HG03442 (cell line): ENCODE measurements around the gene ARFGEF2.
A peak's percentile ranks its signal among the peaks of the same experiment; 100 is the strongest.

Source experiments
- ATAC-seq: cut with Tn5 transposase; IDR thresholded peaks from one replicate; pipeline ENCODE4 v1.9.1; 2021; ENCODE audit warnings: mild to moderate bottlenecking, moderate library complexity; ENCODE audit not compliant: unreplicated experiment

The ARFGEF2 gene

DNA sequence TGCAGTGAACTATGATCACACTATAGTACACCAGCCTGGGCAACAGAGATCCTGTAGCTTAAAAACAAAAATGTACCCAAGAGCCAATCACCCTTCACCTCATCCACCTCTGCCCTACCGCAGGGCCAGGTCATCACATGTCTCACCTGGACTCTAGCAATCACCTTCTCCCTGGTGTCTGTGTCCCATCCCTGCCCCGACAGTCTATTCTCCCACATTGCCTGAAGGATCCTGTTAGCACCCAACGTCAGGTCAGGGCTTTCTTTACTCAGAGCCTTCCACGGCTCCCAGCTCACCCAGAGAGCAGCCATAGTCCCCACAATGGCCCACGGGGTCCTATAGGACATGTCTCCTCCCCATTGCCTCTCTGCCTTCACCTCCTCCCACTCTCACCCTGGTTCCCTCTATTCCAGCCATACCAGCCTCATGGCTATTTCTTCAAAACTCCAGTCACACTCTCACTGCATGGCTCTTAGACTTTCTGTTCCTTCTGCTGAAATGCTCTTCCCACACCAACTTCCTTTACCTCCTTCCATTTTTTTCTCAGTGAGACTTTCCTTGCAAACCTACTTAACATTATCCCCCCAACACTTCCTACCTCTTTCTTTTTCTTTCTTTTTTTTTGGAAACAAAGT is 22.5 kb upstream of the ARFGEF2 start:
- no peak for ATAC-seq

DNA sequence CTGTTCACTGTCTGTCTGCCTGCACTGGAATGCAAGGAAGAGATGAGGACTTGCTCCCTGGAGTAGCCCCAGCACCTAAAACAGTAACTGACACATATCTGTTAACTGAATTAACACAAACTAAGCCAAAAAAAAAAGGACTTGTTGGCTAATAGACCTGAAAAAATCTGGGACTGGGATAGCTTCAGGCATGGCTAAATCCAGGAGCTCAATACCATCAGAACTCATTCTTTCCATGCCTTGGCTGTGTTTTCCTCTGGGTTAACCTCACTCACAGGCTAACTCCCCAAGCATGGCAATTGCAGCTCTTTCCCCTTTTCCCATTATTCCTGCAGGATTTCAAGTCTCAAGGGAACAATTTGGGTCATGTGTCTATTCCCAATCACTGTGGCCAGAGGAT is 21.6 kb upstream of the ARFGEF2 start:
- ATAC-seq = no peak

GRCh38 chr20:48901326-48901725 is 20.2 kb upstream of the ARFGEF2 start:
- ATAC-seq = no peak

GRCh38 chr20:48903705-48904104 is 17.8 kb upstream of the ARFGEF2 start:
- no peak for ATAC-seq

GRCh38 chr20:48904566-48905296 is 16.8 kb upstream of the ARFGEF2 start:
- no peak for ATAC-seq

DNA sequence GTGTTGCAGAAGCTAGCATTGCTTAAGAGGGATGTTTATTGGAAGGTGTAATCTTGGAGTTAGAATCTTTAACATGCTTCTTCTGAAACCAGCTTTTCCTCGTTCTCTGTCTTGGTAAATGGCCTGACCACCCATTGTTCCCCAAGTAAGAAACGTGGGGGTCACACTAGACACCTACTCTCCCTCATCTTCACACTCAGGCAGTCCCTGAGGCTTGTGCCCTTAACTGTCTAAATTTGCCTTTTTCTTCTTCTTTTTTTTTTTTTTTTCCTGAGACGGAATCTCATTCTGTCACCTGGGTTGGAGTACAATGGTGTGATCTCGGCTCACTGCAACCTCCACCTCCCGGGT is 16.2 kb upstream of the ARFGEF2 start:
- ATAC-seq = no peak

DNA sequence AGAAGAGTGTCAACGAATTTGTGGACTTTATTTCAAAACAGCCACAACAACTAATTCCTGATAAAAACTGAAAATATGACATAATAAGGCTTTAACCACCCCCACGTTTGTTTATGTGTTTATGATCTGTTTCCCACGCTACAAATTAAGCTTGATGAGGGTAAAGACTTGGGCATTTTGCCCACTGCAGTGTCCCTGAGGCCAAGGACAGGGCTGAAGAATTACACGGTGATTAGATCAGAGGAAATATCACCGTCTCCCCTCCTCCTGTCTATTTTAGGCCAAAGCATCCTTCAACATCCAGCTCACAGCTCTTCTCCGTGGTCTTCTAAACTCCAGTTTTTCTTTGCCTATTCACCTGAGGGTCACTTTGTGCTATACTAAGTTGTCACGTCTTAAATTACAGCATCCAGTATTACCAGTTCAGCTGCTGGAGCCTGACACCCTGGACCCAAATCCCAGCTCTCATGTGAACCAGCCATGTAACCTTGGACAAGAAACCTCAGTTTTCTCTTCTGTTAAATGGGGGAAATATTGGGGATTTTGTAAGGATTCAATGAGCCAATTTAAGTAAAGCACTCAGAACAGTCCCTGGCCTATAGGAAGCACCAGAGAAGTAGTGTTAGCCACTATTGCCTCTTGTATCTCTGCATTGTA is 15.2 kb upstream of the ARFGEF2 start:
- no peak for ATAC-seq

DNA sequence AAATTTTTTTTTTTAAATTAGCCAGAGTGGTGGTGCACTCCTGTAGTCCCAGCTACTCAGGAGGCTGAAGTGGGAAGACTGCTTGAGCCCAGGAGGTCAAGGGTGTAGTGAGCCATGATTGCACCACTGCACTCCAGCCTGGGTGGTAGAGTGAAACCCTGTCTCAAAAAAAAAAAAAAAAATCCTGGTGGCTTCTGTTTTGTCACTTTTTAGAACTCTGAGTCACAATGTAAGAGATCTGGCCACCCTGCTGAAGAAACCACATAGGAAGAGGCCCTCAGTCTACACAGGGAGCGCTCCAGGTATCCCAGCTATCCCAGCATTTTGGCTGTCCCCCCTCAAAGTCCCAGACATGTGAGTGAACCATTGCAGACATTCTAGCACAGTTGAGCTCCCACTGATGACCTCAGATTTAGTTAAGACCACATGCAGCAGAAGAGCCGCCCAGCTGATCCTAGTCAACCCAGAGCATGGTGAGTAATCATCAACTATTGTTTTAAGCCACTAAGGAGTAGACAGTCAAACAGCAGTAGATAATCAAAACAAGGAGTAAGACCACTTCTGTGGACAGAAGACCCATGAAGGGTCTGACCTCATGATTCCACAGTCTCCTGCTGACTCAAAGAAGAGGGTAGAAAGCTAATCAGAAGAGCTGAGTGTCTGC is 12.7 kb upstream of the ARFGEF2 start:
- no peak for ATAC-seq

DNA sequence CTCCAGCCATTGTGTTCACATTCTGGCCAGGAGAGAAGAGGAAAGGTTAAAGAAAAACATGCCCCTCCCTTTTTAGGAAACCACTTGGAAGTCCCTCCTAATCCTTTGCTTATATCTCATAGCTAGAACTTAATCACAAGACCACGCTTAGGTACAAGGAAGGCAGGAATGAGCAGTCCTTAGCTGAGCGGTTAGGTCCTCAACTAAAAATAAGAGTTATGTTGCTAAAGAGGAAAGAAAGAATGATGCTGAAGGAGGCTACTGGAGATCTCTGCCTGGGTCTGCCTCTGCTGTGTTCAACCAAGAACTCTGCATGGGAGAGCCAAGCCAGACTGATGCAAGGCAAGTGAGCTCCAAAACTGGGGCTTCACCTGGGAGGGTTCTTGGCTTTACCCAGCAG is 11.6 kb upstream of the ARFGEF2 start:
- ATAC-seq = no peak

GRCh38 chr20:48910347-48910781 is 11.1 kb upstream of the ARFGEF2 start:
- ATAC-seq = no peak

GRCh38 chr20:48912065-48912464 is 9.4 kb upstream of the ARFGEF2 start:
- ATAC-seq = peak; percentile 77

DNA sequence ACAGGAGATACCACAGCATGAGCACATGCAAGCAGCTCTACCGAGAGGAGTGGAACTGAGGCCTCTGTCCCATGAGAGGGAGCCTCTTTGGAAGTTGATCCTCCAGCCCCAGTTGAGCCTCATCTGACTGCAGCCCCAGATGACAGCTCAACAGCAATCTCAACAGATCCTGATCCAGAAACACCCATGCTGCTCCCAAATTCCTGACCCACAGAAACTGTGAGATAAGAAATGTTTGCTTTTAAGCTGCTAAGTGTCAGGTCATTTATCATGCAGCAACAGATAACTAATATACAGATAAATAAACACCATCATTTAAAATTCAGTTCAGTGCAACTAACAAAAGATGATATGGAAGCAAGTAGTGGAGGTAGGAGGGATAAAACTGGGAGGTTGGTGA is 4.8 kb upstream of the ARFGEF2 start:
- ATAC-seq = no peak

DNA sequence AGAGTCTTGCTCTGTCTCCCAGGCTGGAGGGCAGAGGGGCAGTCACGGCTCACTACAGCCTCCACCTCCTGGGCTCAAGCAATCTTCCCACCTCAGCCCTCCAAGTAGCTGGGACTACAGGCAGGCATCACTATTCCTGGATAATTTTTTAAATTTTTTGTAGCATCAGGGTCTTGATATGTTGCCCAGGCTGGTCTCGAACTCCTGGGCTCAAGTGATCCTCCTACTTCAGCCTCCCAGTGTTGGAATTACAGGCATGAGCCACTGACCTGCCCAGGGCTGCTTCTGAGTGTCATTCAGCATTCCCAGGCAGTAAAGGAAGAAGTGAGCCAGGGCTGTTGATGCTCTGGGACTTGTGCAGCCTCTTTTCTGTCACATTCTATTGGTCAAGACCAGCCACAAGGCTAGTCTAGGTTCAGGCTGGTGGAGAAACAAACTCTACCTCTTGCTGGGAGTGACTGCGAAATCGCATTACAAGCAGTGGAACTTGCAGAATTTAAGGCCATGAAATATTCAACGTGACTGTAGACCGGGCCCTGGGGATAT is 2.1 kb upstream of the ARFGEF2 start:
- no peak for ATAC-seq

- ATAC-seq = no peak
These were observed 1.5 kb upstream of the ARFGEF2 start for GRCh38 chr20:48919882-48920526.

- no peak for ATAC-seq
These were observed 864 bp upstream of the ARFGEF2 start for GRCh38 chr20:48920527-48921167.

DNA sequence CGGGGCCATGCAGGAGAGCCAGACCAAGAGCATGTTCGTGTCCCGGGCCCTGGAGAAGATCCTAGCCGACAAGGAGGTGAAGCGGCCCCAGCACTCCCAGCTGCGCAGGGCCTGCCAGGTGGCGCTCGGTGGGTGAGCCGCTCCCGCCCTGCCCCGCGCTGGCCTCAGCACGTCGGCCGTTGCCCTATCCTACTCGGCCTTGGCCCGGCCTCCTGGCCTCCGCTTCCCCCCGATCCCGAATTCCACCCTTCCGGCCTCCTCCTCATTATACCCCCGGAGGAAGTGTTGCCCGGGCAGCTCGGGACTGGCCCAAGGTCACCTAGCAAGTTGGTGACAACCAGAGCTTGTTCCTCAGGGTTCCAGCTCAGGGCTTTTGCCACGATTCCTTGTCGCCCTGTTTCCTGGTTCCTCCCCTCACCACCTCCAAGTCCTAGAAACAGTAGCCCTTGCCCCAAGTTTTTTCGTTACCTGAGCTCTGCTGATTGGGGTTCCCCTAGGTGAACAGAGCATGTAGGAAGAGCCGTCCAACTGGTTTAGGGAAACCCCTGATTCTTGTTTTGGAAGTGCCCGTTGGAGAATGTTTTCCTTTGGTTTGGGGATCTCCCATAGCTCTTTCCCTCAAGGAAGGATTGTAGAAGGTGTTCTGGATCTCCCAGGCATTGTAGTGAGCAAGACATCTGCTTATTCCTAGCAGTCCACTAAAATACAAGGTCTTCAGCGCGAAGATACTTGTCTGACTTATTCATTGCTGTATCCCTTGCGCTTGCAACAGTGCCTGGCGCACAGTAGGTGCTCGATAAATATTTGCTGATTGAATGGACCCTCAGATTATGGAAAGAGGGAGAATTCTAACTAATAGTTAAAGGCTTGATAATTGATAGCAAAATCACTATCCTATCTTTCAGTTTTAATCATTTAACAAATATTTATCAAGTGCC is 641 bp downstream of the ARFGEF2 start:
- peak; percentile 36 for ATAC-seq

DNA sequence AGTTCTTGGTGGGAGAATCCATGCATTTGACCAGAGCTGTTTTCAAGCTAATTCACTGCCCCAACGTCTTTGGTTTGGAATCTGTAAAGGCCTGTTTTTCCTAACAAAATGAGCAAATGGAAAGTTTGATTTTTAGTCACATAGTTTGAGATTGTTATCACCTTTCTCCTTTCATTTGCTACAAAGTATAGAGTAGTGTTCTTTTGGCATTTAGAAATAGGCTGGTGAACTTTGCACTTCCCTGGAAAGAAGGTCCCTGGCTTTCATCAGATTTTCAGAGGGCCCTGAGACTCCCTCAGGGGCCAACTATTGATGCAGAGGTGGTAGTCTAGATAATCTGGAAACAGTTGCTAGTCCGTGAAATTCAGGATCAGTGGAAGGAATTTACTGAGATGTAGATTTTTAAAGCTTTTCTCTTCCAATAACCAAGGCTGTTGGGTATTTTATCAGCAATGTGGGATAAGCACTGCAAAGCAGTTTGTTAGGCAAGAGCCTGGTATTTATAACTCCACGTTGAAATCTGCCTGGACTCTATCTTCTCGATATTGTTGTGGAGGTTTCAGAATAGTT is 1.7 kb downstream of the ARFGEF2 start:
- ATAC-seq = no peak

GRCh38 chr20:48924756-48925109 is 3.2 kb downstream of the ARFGEF2 start:
- ATAC-seq = no peak

GRCh38 chr20:48926267-48926666 is 4.8 kb downstream of the ARFGEF2 start:
- ATAC-seq = no peak
